B cell (primary cell): ENCODE measurements around the gene SNAP29. TPM values are rescaled to one million over a fixed set of nuclear protein-coding genes. Genes with fewer than 3 reads are reported as not detected.

Source experiments
- ATAC-seq: fragments of 200-7000 bp; cut with Tn5 transposase; one replicate; pipeline ENCODE4 v1.10.0; 2021; ENCODE audit warnings: low read depth, mild to moderate bottlenecking, moderate number of reproducible peaks, moderate library complexity
- CTCF ChIA-PET: fragments of 350-600 bp; sonication (Branson Sonifier 250); formaldehyde crosslinking; loops from one replicate; lab custom pipeline; 2021; ENCODE audit warnings: antibody characterized with exemption, inconsistent platforms; lab: Charles Lee
- POLR2A ChIA-PET: fragments of 350-600 bp; sonication (Branson Sonifier 250); formaldehyde crosslinking; loops from one replicate; lab custom pipeline; 2021; ENCODE audit warnings: antibody characterized with exemption; lab: Charles Lee
- DNase-seq: peaks from one replicate; pipeline ENCODE4 v3.0.0; 2013
- H2AFZ ChIP-seq: 2 replicates; pipeline ENCODE4 v1.6.1; 2012; ENCODE audit warnings: mild to moderate bottlenecking, low read depth, low read length; ENCODE audit not compliant: insufficient read depth, poor library complexity, severe bottlenecking
- H3K27ac ChIP-seq, 2 donors: 1 replicate in 1 of 2; 2 replicates in 1 of 2; pipeline ENCODE4 v1.5.1; 2012 to 2013; ENCODE audit warnings: low read length in 2 of 2, mild to moderate bottlenecking in 2 of 2, moderate library complexity in 1 of 2
- H3K27me3 ChIP-seq, 4 experiments: fragments of 200-600 bp in 1 of 4; sonication (generic) in 1 of 4; replicated peaks in 1 of 4; 1 replicate in 2 of 4; 2 replicates in 2 of 4; pipeline versions ENCODE4 v1.6.1 to v1.7.0; 2013 to 2016; ENCODE audit warnings: low read length in 3 of 4, mild to moderate bottlenecking in 2 of 4, mixed read lengths in 1 of 4, moderate library complexity in 1 of 4; ENCODE audit not compliant: insufficient read depth in 4 of 4, control insufficient read depth in 3 of 4; ENCODE audit errors: control extremely low read depth in 1 of 4
- H3K36me3 ChIP-seq, 2 experiments: replicated peaks in 1 of 2; 1 replicate in 1 of 2; 2 replicates in 1 of 2; pipeline versions ENCODE4 v1.6.1 to v1.7.1; 2013; ENCODE audit warnings: low read length in 1 of 2; ENCODE audit not compliant: insufficient read depth in 2 of 2, control insufficient read depth in 1 of 2; ENCODE audit errors: control extremely low read depth in 1 of 2, extremely low read depth in 1 of 2
- H3K4me1 ChIP-seq, 2 donors: fragments of 200-600 bp in 1 of 2; sonication (generic) in 1 of 2; 1 replicate in 1 of 2; 2 replicates in 1 of 2; pipeline versions ENCODE4 v1.5.1 to v1.6.1; 2013 to 2017; ENCODE audit warnings: low read length in 2 of 2; ENCODE audit not compliant: control insufficient read depth in 2 of 2, insufficient read depth in 2 of 2
- H3K4me2 ChIP-seq: replicated peaks from 2 replicates; pipeline ENCODE3; 2012; ENCODE audit warnings: mild to moderate bottlenecking, low read depth, low read length; ENCODE audit not compliant: poor library complexity, severe bottlenecking
- H3K4me3 ChIP-seq, 5 experiments: fragments of 200-600 bp in 1 of 5; sonication (generic) in 1 of 5; 1 replicate in 3 of 5; 2 replicates in 2 of 5; pipeline versions ENCODE4 v1.5.1 to v1.7.0; 2011 to 2016; ENCODE audit warnings: low read length in 4 of 5, mild to moderate bottlenecking in 4 of 5, low read depth in 2 of 5, control low read depth in 1 of 5, moderate library complexity in 1 of 5; ENCODE audit not compliant: insufficient read depth in 1 of 5; ENCODE audit errors: control extremely low read depth in 1 of 5, extremely low read depth in 1 of 5
- H3K79me2 ChIP-seq: fragments of 200-600 bp; sonication (generic); one replicate; pipeline ENCODE4 v1.6.0; 2016; ENCODE audit warnings: low read length; ENCODE audit not compliant: control insufficient read depth, insufficient read depth
- H3K9ac ChIP-seq: fragments of 200-600 bp; sonication (generic); 2 replicates; pipeline ENCODE4 v1.6.1; 2017; ENCODE audit warnings: mild to moderate bottlenecking, low read length, moderate library complexity
- H3K9me3 ChIP-seq, 3 donors: one replicate each; pipeline versions ENCODE4 v1.6.1 to v1.7.1; 2013; ENCODE audit warnings: low read length in 2 of 3; ENCODE audit not compliant: control insufficient read depth in 2 of 3, insufficient read depth in 1 of 3; ENCODE audit errors: control extremely low read depth in 1 of 3
- H4K20me1 ChIP-seq: 2 replicates; pipeline ENCODE4 v1.6.0; 2012; ENCODE audit warnings: mild to moderate bottlenecking, low read length; ENCODE audit not compliant: insufficient read depth, control insufficient read depth, poor library complexity, severe bottlenecking
- H3K27ac Mint-ChIP-seq: one replicate; pipeline ENCODE4 v1.8.0; 2021; ENCODE audit warnings: mixed read lengths
- H3K27me3 Mint-ChIP-seq: one replicate; pipeline ENCODE4 v1.8.0; 2021; ENCODE audit warnings: mixed read lengths
- H3K4me1 Mint-ChIP-seq: one replicate; pipeline ENCODE4 v1.8.0; 2021; ENCODE audit warnings: mixed read lengths
- H3K4me3 Mint-ChIP-seq: one replicate; pipeline ENCODE4 v1.8.0; 2021; ENCODE audit warnings: mixed read lengths
- H3K9me3 Mint-ChIP-seq: one replicate; pipeline ENCODE4 v1.8.0; 2022; ENCODE audit warnings: mixed read lengths; ENCODE audit not compliant: insufficient read depth
- EZH2 ChIP-seq: IDR thresholded peaks from 2 replicates; pipeline ENCODE4 v1.6.1; 2012; ENCODE audit warnings: borderline replicate concordance, low read depth, mild to moderate bottlenecking, moderate library complexity, low read length; ENCODE audit not compliant: insufficient read depth, poor library complexity, severe bottlenecking
- WGBS: methylation state at CpG from one replicate; pipeline ENCODE4 v1.1.5; 2013; ENCODE audit warnings: missing lambda C conversion rate; ENCODE audit not compliant: insufficient coverage; 5-methylcytosine and 5-hydroxymethylcytosine counted together
- intact Hi-C: fragments of 100-400 bp; cut with micrococcal nuclease; formaldehyde crosslinking; loops from one replicate; pipeline ENCODE4 v1.10.0; 2022
- polyA plus RNA-seq: library from polyadenylated mRNA; depleted of rRNA; stranded (reverse); fragments of >200 nt; gene quantifications from 2 replicates; pipeline ENCODE4 v1.2.3, GENCODE V29; 2012
- total RNA-seq, 2 donors: library from RNA; stranded (reverse); fragments of 120-200 nt in 1 of 2; gene quantifications; 1 replicate in 1 of 2; 2 replicates in 1 of 2; pipeline versions ENCODE4 v1.2.3 to v1.2.4, GENCODE V29; 2013 to 2022
- TF ChIP-seq, protein P1 (sequence below): fragments of 200-600 bp; IDR thresholded peaks from one replicate; pipeline ENCODE4 v1.8.0; 2022; ENCODE audit warnings: antibody characterized with exemption, mild to moderate bottlenecking

SNAP29 gene
- total and polyA plus RNA-seq, 2 donors (not counting 1 experiment from before 2014, with no cell fraction given), result 13.4 to 17.4 TPM

DNA sequence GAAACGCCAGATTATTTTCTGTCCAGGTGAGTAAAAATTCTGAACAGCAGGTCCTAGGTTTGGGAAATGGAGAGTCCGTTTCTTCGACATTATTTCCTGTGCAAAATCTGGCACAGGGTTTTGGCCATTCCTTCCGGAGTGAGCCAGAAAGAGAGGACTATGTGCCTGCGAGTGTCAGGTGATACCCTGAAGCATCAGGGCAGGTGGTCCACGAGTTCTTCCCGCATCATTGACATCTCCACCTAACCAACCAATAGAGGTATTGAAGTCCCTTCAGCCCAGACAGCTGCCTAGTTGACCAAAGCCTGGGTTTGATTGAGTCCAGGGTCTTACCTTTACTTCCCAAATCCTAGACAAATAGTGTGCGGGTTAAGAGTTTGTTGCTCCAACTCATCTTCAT lies 808 bp downstream of the SNAP29 start:
- Mint-ChIP-seq H3K27ac (peak overlapping the region; percentile 94), H3K9me3 (no peaks in the 10 kb centered on the region), H3K4me3 (peak overlapping the region; percentile 92), H3K4me1 (peaks cover 48% of the 10 kb centered on the region), H3K27me3 (no peaks in the 10 kb centered on the region)
- intact Hi-C loops, result loop anchor here (1.0 to 10.0 kb wide), 5 partner anchors 60 to 878 kb away; partner anchors contain the start of genes RANBP1, TRMT2A, YPEL1 and ZNF74
- H2AFZ ChIP-seq, result peak overlapping the region; percentile 88
- H3K27ac ChIP-seq, result peak overlapping the region in 1 of 2 donors; percentile 77
- no peaks in the 10 kb centered on the region for H3K27me3 ChIP-seq
- WGBS, result 36% methylated on average over 8 of the region's 8 CpGs
- ATAC-seq (no peak), DNase-seq (peak; percentile 24)
- no peaks in the 10 kb centered on the region for H3K9me3 ChIP-seq
- peaks cover 39% of the 10 kb centered on the region for H4K20me1 ChIP-seq
- peaks cover 18 to 30% of the 10 kb centered on the region in 2 donors for H3K4me1 ChIP-seq
- POLR2A ChIA-PET, result interaction anchor here (1.0 kb wide), 1 partner anchor 57 kb away, joined by 3 read pairs; the partner anchor contains the start of gene CRKL
- CTCF ChIA-PET, result interaction anchor here (0.8 kb wide), 1 partner anchor 57 kb away, joined by 3 read pairs; no protein-coding TSS in a partner anchor
- H3K9ac ChIP-seq, result peak overlapping the region; percentile 78
- peaks cover 0 to 8% of the 10 kb centered on the region in 2 experiments for H3K36me3 ChIP-seq
- no peak for TF ChIP-seq EZH2
- TF ChIP-seq, protein P1, sequence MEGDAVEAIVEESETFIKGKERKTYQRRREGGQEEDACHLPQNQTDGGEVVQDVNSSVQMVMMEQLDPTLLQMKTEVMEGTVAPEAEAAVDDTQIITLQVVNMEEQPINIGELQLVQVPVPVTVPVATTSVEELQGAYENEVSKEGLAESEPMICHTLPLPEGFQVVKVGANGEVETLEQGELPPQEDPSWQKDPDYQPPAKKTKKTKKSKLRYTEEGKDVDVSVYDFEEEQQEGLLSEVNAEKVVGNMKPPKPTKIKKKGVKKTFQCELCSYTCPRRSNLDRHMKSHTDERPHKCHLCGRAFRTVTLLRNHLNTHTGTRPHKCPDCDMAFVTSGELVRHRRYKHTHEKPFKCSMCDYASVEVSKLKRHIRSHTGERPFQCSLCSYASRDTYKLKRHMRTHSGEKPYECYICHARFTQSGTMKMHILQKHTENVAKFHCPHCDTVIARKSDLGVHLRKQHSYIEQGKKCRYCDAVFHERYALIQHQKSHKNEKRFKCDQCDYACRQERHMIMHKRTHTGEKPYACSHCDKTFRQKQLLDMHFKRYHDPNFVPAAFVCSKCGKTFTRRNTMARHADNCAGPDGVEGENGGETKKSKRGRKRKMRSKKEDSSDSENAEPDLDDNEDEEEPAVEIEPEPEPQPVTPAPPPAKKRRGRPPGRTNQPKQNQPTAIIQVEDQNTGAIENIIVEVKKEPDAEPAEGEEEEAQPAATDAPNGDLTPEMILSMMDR, result no peak
- peak overlapping the region; percentile 80 to 94 (median 87) for H3K4me3 ChIP-seq
- H3K79me2 ChIP-seq, result peaks cover 80% of the 10 kb centered on the region
- H3K4me2 ChIP-seq, result peak overlapping the region; percentile 85

DNA sequence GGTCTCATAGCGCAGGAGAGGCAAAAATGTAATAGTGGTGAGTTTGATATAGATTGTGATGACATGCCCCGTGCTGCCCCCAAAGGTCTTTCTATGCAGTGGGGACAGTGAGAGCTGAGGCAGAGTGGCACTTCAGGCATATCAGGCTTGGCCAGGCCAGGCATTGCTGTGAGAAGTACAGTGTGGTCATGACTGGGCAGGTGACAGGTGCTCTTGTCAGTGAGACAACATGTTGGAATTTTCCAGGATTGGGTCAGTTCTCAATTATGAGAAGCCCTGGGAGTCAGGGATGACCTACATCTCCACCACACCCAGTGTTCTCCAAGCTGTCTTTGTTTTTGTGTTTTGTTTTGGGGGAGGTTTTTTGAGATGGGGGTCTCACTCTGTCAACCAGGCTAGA lies 3.7 kb downstream of the SNAP29 start:
- H3K4me3 ChIP-seq, result no peak overlapping the region
- ChIA-PET CTCF (interaction anchor here (0.6 kb wide), 2 partner anchors 350 to 785 kb away, joined by 3 to 5 read pairs; no protein-coding TSS in a partner anchor), POLR2A (no interaction called here)
- Mint-ChIP-seq H3K27ac (no peak overlapping the region), H3K27me3 (no peaks in the 10 kb centered on the region), H3K4me1 (peaks cover 32% of the 10 kb centered on the region), H3K4me3 (no peak overlapping the region), H3K9me3 (no peaks in the 10 kb centered on the region)
- WGBS, result 100% methylated on average over 2 of the region's 2 CpGs
- no peak overlapping the region for H3K9ac ChIP-seq
- DNase-seq (no peak), ATAC-seq (no peak)
- H3K27me3 ChIP-seq, result no peaks in the 10 kb centered on the region
- H3K79me2 ChIP-seq, result peaks cover 51% of the 10 kb centered on the region
- H3K9me3 ChIP-seq, result no peaks in the 10 kb centered on the region
- no peak overlapping the region for H2AFZ ChIP-seq
- peaks cover 12 to 23% of the 10 kb centered on the region in 2 donors for H3K4me1 ChIP-seq
- H3K27ac ChIP-seq, result no peak overlapping the region
- H3K36me3 ChIP-seq, result peaks cover 0 to 12% of the 10 kb centered on the region in 2 experiments
- TF ChIP-seq EZH2, result no peak
- intact Hi-C loops, result no loop called here
- H3K4me2 ChIP-seq, result no peak overlapping the region
- H4K20me1 ChIP-seq, result peaks cover 28% of the 10 kb centered on the region
